HepG2 (cell line): ENCODE data around the gene INTS4. TPM values are rescaled to one million over a fixed set of nuclear protein-coding genes. Genes with fewer than 3 reads are reported as not detected.

Experiments
- ATAC-seq: fragments of 200-7000 bp; cut with Tn5 transposase; 3 replicates; pipeline ENCODE4 v1.9.1; 2020; ENCODE audit warnings: mild to moderate bottlenecking, moderate library complexity
- BruUV-seq: library from RNA; stranded (reverse); fragments of 400-500 nt; replicated peaks from 2 replicates; lab custom pipeline; 2021; lab: Mats Ljungman, UMichigan
- CTCF ChIA-PET: fragments of 300-600 bp; formaldehyde crosslinking; extraction: SDS; loops from one replicate; lab custom pipeline; 2021; ENCODE audit warnings: low total read pairs, inconsistent platforms, low intra/inter-chr PET ratio; lab: Yijun Ruan, JAX
- POLR2A ChIA-PET: fragments of 350-600 bp; sonication (Branson Sonifier 250); formaldehyde crosslinking; loops from one replicate; lab custom pipeline; 2020; ENCODE audit warnings: antibody characterized with exemption, inconsistent platforms; lab: Yijun Ruan, JAX
- DNase-seq: peaks from one replicate; pipeline ENCODE4 v3.0.0-alpha.2; 2015; ENCODE audit warnings: low spot score
- FAIRE-seq: peaks from 3 replicates; lab custom pipeline; 2011; peaks lifted over from hg19 to GRCh38; lab: Jason Lieb, UNC
- H2AFZ ChIP-seq: one replicate; pipeline ENCODE4 v1.6.1; 2011; ENCODE audit warnings: low read length, inconsistent platforms
- H3K27ac ChIP-seq: fragments of 300-600 bp; 3 replicates; pipeline ENCODE4 v1.8.0; 2011; ENCODE audit warnings: mixed run types, mild to moderate bottlenecking, mixed read lengths, low read length, inconsistent platforms; ENCODE audit not compliant: insufficient read depth; ENCODE audit errors: extremely low read length
- H3K27me3 ChIP-seq, 2 experiments: fragments of 200-600 bp in 1 of 2; 2 replicates in 1 of 2; 3 replicates in 1 of 2; pipeline versions ENCODE4 v1.6.0 to v1.8.0; 2011; ENCODE audit warnings: low read length in 2 of 2, mild to moderate bottlenecking in 2 of 2, moderate library complexity in 2 of 2, inconsistent platforms in 1 of 2; ENCODE audit not compliant: insufficient read depth in 2 of 2, control insufficient read depth in 1 of 2
- H3K36me3 ChIP-seq, 2 experiments: fragments of 200-600 bp in 1 of 2; replicated peaks in 1 of 2; 2 replicates in 1 of 2; 3 replicates in 1 of 2; pipeline versions ENCODE4 v1.5.1 to v1.8.0; 2011; ENCODE audit warnings: low read length in 2 of 2, inconsistent platforms in 1 of 2; ENCODE audit not compliant: insufficient read depth in 2 of 2, control insufficient read depth in 1 of 2
- H3K4me1 ChIP-seq: 2 replicates; pipeline ENCODE4 v1.5.1; 2012; ENCODE audit warnings: low read length, inconsistent platforms; ENCODE audit not compliant: insufficient read depth
- H3K4me2 ChIP-seq: 2 replicates; pipeline ENCODE4 v1.6.0; 2011; ENCODE audit warnings: low read depth, low read length, inconsistent platforms
- H3K4me3 ChIP-seq, 3 experiments: fragments of 200-600 bp in 1 of 3; sonication (generic), shearing (Covaris generic) in 1 of 3; replicated peaks in 1 of 3; 2 replicates each; pipeline ENCODE4 v1.5.1; 2011 to 2016; ENCODE audit warnings: low read length in 3 of 3, inconsistent platforms in 2 of 3, low read depth in 2 of 3, mild to moderate bottlenecking in 2 of 3, control low read depth in 1 of 3, mixed read lengths in 1 of 3; ENCODE audit not compliant: insufficient read depth in 1 of 3
- H3K79me2 ChIP-seq: one replicate; pipeline ENCODE4 v1.6.1; 2011; ENCODE audit warnings: low read length, inconsistent platforms; ENCODE audit not compliant: insufficient read depth
- H3K9ac ChIP-seq: 2 replicates; pipeline ENCODE4 v1.6.0; 2011; ENCODE audit warnings: mild to moderate bottlenecking, low read depth, low read length, inconsistent platforms; ENCODE audit not compliant: insufficient read depth
- H3K9me3 ChIP-seq: 2 replicates; pipeline ENCODE4 v1.5.1; 2012; ENCODE audit warnings: mild to moderate bottlenecking, low read length
- H4K20me1 ChIP-seq: 2 replicates; pipeline ENCODE4 v1.6.0; 2011; ENCODE audit warnings: inconsistent platforms, mild to moderate bottlenecking, low read length, moderate library complexity; ENCODE audit not compliant: insufficient read depth
- RFX1 ChIP-seq: fragments of 450-650 bp; IDR thresholded peaks from 2 replicates; pipeline ENCODE4 v1.6.1; 2017
- SMAD9 ChIP-seq: sonication (generic); formaldehyde crosslinking; IDR thresholded peaks from 2 replicates; pipeline ENCODE4 v1.5.1; 2020; ENCODE audit warnings: mild to moderate bottlenecking, missing genetic modification reagents
- ZFP36L1 ChIP-seq: sonication (generic); formaldehyde crosslinking; IDR thresholded peaks from 2 replicates; pipeline ENCODE4 v1.8.0; 2022; ENCODE audit warnings: mild to moderate bottlenecking, missing genetic modification reagents, moderate library complexity
- ZKSCAN1 ChIP-seq: fragments of 150-350 bp; IDR thresholded peaks from 2 replicates; pipeline ENCODE4 v1.6.1; 2014; ENCODE audit warnings: low read length
- WGBS: methylation state at CpG from one replicate; pipeline ENCODE4 v1.1.6; 2017; ENCODE audit warnings: low lambda C conversion rate; 5-methylcytosine and 5-hydroxymethylcytosine counted together
- in situ Hi-C: cut with HindIII; loops from 2 replicates; pipeline ENCODE4 v1.10.0; 2017; ENCODE audit warnings: low pct_unique_long_range_greater_than_20kb; ENCODE audit not compliant: extremely low pct_ligation_motif_present
- intact Hi-C: fragments of 100-400 bp; cut with micrococcal nuclease; formaldehyde crosslinking; loops from one replicate; pipeline ENCODE4 v1.10.0; 2022; ENCODE audit not compliant: unreplicated experiment
- polyA plus RNA-seq, 8 experiments: library from polyadenylated mRNA; depleted of rRNA in 3 of 8; stranded (reverse) in 7 of 8; unstranded in 1 of 8; fragments of >200 nt; fragmentation: Illumina TruSeq in 4 of 8; extraction: Trizol in 4 of 8; gene quantifications; 2 replicates each; pipeline versions ENCODE4 v1.2.1 to v1.2.3, GENCODE V29; 2011 to 2016; ENCODE audit warnings: low read depth in 4 of 8, missing spikeins in 1 of 8, mixed read lengths in 1 of 8; ENCODE audit not compliant: insufficient read depth in 1 of 8
- total RNA-seq, 5 experiments: library from RNA; depleted of rRNA; stranded (reverse); fragments of >200 nt; fragmentation: Illumina TruSeq; extraction: Trizol; gene quantifications; 2 replicates each; pipeline ENCODE4 v1.2.3, GENCODE V29; 2016; ENCODE audit warnings: low read depth in 1 of 5
- TF ChIP-seq, protein P1 (sequence below): sonication (generic); formaldehyde crosslinking; IDR thresholded peaks from 2 replicates; pipeline ENCODE4 v1.4.0; 2020; ENCODE audit warnings: missing genetic modification reagents, low read depth, mild to moderate bottlenecking, borderline replicate concordance
- TF ChIP-seq, protein P2 (sequence below): sonication (generic); formaldehyde crosslinking; IDR thresholded peaks from one replicate; pipeline ENCODE4 v1.5.1; 2020; ENCODE audit warnings: mild to moderate bottlenecking, missing genetic modification reagents; ENCODE audit errors: not compliant biosample characterization

The INTS4 gene
- total and polyA plus RNA-seq, 2 of the 13 experiments (the other 11 are each of a cell fraction or from before 2014, with no cell fraction given): 37.3 to 44.8 TPM

DNA sequence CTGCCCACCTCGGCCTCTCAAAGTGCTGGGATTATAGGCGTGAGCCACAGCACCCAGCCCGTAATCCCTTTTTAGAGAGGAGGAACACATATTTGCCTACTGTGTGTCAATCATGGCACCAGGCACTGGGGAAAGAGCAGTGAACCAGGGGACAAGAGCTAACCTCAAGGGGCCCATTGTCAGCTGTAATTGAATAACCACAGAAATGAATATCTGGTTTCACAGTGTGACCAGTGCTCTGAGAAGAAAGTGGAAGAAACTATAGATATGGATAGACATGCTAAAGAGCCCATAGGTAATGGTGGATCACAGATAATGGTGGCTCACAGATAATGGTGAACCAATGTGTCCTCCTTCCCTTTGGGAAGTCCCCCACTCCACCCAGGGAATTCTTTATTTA lies 37.2 kb upstream of the INTS4 start:
- TF ChIP-seq, protein P1, sequence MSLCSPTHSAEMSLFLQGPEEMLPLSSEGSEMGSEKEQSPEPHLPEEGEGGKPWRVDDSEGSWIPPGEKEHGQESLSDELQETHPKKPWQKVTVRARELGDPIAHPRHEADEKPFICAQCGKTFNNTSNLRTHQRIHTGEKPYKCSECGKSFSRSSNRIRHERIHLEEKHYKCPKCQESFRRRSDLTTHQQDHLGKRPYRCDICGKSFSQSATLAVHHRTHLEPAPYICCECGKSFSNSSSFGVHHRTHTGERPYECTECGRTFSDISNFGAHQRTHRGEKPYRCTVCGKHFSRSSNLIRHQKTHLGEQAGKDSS (CRISPR knock-in tag): no peak
- TF ChIP-seq ZFP36L1 (CRISPR knock-in tag) (no peak), SMAD9 (CRISPR knock-in tag) (0 out of 2 replicates have a peak, but pooled peaks have one; percentile 47), ZKSCAN1 (peak; percentile 78; the same call in 1 of the 2 replicates), RFX1 (no peak)
- TF ChIP-seq, protein P2, sequence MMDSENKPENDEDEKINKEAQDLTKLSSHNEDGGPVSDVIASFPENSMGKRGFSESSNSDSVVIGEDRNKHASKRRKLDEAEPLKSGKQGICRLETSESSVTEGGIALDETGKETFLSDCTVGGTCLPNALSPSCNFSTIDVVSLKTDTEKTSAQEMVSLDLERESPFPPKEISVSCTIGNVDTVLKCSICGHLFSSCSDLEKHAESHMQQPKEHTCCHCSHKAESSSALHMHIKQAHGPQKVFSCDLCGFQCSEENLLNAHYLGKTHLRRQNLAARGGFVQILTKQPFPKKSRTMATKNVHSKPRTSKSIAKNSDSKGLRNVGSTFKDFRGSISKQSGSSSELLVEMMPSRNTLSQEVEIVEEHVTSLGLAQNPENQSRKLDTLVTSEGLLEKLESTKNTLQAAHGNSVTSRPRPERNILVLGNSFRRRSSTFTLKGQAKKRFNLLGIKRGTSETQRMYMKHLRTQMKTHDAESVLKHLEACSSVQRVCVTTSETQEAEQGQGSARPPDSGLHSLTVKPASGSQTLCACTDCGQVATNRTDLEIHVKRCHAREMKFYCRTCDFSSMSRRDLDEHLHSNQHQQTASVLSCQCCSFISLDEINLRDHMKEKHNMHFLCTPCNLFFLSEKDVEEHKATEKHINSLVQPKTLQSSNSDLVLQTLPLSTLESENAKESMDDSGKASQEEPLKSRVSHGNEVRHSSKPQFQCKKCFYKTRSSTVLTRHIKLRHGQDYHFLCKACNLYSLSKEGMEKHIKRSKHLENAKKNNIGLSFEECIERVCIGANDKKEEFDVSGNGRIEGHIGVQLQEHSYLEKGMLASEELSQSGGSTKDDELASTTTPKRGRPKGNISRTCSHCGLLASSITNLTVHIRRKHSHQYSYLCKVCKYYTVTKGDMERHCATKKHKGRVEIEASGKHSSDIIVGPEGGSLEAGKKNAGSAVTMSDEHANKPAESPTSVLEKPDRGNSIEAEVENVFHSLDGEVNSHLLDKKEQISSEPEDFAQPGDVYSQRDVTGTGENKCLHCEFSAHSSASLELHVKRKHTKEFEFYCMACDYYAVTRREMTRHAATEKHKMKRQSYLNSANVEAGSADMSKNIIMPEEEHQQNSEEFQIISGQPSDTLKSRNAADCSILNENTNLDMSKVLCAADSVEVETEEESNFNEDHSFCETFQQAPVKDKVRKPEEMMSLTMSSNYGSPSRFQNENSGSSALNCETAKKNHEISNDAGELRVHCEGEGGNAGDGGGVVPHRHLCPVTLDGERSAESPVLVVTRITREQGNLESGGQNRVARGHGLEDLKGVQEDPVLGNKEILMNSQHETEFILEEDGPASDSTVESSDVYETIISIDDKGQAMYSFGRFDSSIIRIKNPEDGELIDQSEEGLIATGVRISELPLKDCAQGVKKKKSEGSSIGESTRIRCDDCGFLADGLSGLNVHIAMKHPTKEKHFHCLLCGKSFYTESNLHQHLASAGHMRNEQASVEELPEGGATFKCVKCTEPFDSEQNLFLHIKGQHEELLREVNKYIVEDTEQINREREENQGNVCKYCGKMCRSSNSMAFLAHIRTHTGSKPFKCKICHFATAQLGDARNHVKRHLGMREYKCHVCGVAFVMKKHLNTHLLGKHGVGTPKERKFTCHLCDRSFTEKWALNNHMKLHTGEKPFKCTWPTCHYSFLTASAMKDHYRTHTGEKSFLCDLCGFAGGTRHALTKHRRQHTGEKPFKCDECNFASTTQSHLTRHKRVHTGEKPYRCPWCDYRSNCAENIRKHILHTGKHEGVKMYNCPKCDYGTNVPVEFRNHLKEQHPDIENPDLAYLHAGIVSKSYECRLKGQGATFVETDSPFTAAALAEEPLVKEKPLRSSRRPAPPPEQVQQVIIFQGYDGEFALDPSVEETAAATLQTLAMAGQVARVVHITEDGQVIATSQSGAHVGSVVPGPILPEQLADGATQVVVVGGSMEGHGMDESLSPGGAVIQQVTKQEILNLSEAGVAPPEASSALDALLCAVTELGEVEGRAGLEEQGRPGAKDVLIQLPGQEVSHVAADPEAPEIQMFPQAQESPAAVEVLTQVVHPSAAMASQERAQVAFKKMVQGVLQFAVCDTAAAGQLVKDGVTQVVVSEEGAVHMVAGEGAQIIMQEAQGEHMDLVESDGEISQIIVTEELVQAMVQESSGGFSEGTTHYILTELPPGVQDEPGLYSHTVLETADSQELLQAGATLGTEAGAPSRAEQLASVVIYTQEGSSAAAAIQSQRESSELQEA (CRISPR knock-in tag): no peak
- DNase-seq: peak; percentile 43
- no TSS peak for BruUV-seq
- FAIRE-seq: no peak
- ChIA-PET POLR2A (interaction anchor here (1.2 to 1.4 kb wide), 2 partner anchors 11 to 37 kb away, joined by 3 to 6 read pairs; partner anchors contain the start of gene INTS4), CTCF (no interaction called here)
- H2AFZ ChIP-seq: peak overlapping the region; percentile 42
- no peaks in the 10 kb centered on the region for H4K20me1 ChIP-seq
- WGBS: 28% methylated on average over 3 of the region's 3 CpGs
- peak overlapping the region; percentile 69 for H3K4me2 ChIP-seq
- no peak overlapping the region for H3K27ac ChIP-seq
- H3K27me3 ChIP-seq: no peaks in the 10 kb centered on the region
- no peaks in the 10 kb centered on the region for H3K36me3 ChIP-seq
- no peaks in the 10 kb centered on the region for H3K79me2 ChIP-seq
- H3K4me1 ChIP-seq: peaks cover 83% of the 10 kb centered on the region
- in situ Hi-C loops: no loop called here
- H3K9ac ChIP-seq: peak overlapping the region; percentile 7; the same call in 1 of the 2 replicates
- intact Hi-C loops: no loop called here
- no peak for ATAC-seq
- H3K4me3 ChIP-seq: peak overlapping the region in 1 of 3 experiments; percentile 12; a peak in 1 of 6 replicates
- no peaks in the 10 kb centered on the region for H3K9me3 ChIP-seq
